ENCODE results near the gene RALY.
A peak's percentile ranks its signal among the peaks of the same experiment; 100 is the strongest.

Gene RALY

GRCh38 chr20:33995053-33995831, 1.5 kb downstream of the RALY start:
- Mint-ChIP-seq H3K27ac (peak overlapping the region; percentile 90 to 97 (median 93)), H3K9me3 (no peaks in the 10 kb centered on the region), H3K27me3 (ENCODE audit: low read depth) (no peaks in the 10 kb centered on the region), H3K4me1 (peaks cover 66% of the 10 kb centered on the region), H3K4me3 (peak overlapping the region; percentile 91 to 96 (median 93)), H3K36me3 (ENCODE audit: low read depth) (peaks cover 4% of the 10 kb centered on the region)
- TF ChIP-seq CTCF (IDR thresholded peaks at IDR 0.05; ENCODE audit: unreplicated experiment in 3 of 3): no peak

GRCh38 chr20:33999025-33999649, 5.4 kb downstream of the RALY start:
- H3K9me3 Mint-ChIP-seq: no peaks in the 10 kb centered on the region

GRCh38 chr20:34001378-34001777, 7.7 kb downstream of the RALY start:
- Mint-ChIP-seq H3K27me3 (ENCODE audit: low read depth) (no peaks in the 10 kb centered on the region), H3K4me3 (no peak overlapping the region), H3K4me1 (peaks cover 73% of the 10 kb centered on the region), H3K9me3 (no peaks in the 10 kb centered on the region), H3K36me3 (ENCODE audit: low read depth) (peaks cover 35% of the 10 kb centered on the region), H3K27ac (no peak overlapping the region)
- no peak for TF ChIP-seq CTCF (IDR thresholded peaks at IDR 0.05; ENCODE audit: unreplicated experiment in 3 of 3)

More at GRCh38 chr20:33999025-33999649, 5.4 kb downstream of the RALY start:
- H3K36me3 Mint-ChIP-seq (ENCODE audit: low read depth): peaks cover 20% of the 10 kb centered on the region
- no peaks in the 10 kb centered on the region for H3K27me3 Mint-ChIP-seq (ENCODE audit: low read depth)
- no peak for TF ChIP-seq CTCF (IDR thresholded peaks at IDR 0.05; ENCODE audit: unreplicated experiment in 3 of 3)
- H3K4me1 Mint-ChIP-seq: peaks cover 81% of the 10 kb centered on the region
- peak overlapping the region in 2 of 3 experiments; percentile 2 to 26 for H3K4me3 Mint-ChIP-seq
- H3K27ac Mint-ChIP-seq: no peak overlapping the region

- no peak for TF ChIP-seq CTCF (IDR thresholded peaks at IDR 0.05; ENCODE audit: unreplicated experiment in 3 of 3)
- Mint-ChIP-seq H3K4me1 (peaks cover 57% of the 10 kb centered on the region), H3K9me3 (no peaks in the 10 kb centered on the region), H3K36me3 (ENCODE audit: low read depth) (peaks cover 52% of the 10 kb centered on the region), H3K4me3 (no peak overlapping the region), H3K27ac (no peak overlapping the region), H3K27me3 (ENCODE audit: low read depth) (no peaks in the 10 kb centered on the region)
These were observed 10.5 kb downstream of the RALY start for GRCh38 chr20:34004227-34004626.

GRCh38 chr20:34004790-34005457, 11.2 kb downstream of the RALY start:
- H3K4me3 Mint-ChIP-seq: no peak overlapping the region
- H3K4me1 Mint-ChIP-seq: peaks cover 56% of the 10 kb centered on the region
- H3K27me3 Mint-ChIP-seq (ENCODE audit: low read depth): no peaks in the 10 kb centered on the region
- TF ChIP-seq CTCF (IDR thresholded peaks at IDR 0.05; ENCODE audit: unreplicated experiment in 3 of 3): no peak
- H3K9me3 Mint-ChIP-seq: no peaks in the 10 kb centered on the region
- H3K27ac Mint-ChIP-seq: peak overlapping the region in 1 of 3 experiments; percentile 61
- H3K36me3 Mint-ChIP-seq (ENCODE audit: low read depth): peaks cover 58% of the 10 kb centered on the region
